Adipocyte (in vitro differentiated cells): ENCODE data around the gene SOX10.
"Not testable (repeated sequence)": the region's sequence is repeated elsewhere in the genome, so short reads cannot be mapped to it uniquely, and the experiment has no call there.

Source experiments
- DNase-seq: peaks from one replicate; pipeline ENCODE4 v3.0.0-alpha.2; 2015; ENCODE audit warnings: low read depth
- H3K27me3 ChIP-seq: replicated peaks from 2 replicates; pipeline ENCODE4 v1.7.0; 2013; ENCODE audit warnings: mild to moderate bottlenecking, low read length, moderate library complexity; ENCODE audit not compliant: control insufficient read depth, insufficient read depth
- H3K36me3 ChIP-seq: 2 replicates; pipeline ENCODE4 v1.7.0; 2013; ENCODE audit warnings: low read length, mild to moderate bottlenecking, moderate library complexity; ENCODE audit not compliant: control insufficient read depth, insufficient read depth, severe bottlenecking
- H3K4me1 ChIP-seq: 2 replicates; pipeline ENCODE4 v1.7.0; 2013; ENCODE audit warnings: mild to moderate bottlenecking, low read length, moderate library complexity; ENCODE audit not compliant: control insufficient read depth, insufficient read depth
- H3K4me3 ChIP-seq: 2 replicates; pipeline ENCODE4 v1.7.0; 2013; ENCODE audit warnings: mild to moderate bottlenecking, low read length, moderate library complexity
- H3K9ac ChIP-seq: 2 replicates; pipeline ENCODE4 v1.7.0; 2013; ENCODE audit warnings: mild to moderate bottlenecking, low read length, moderate library complexity
- H3K9me3 ChIP-seq: 2 replicates; pipeline ENCODE4 v1.7.0; 2013; ENCODE audit warnings: mild to moderate bottlenecking, low read length, moderate library complexity; ENCODE audit not compliant: control insufficient read depth

The SOX10 gene

GRCh38 chr22:37982151-37982785, 2.1 kb downstream of the SOX10 start:
- Histone ChIP-seq H3K36me3 (no peaks in the 10 kb centered on the region), H3K9me3 (no peaks in the 10 kb centered on the region), H3K4me3 (no peak overlapping the region), H3K27me3 (no peaks in the 10 kb centered on the region), H3K9ac (no peak overlapping the region), H3K4me1 (peaks cover 18% of the 10 kb centered on the region)
- DNase-seq: no peak

- H3K4me3 ChIP-seq: no peak overlapping the region
- DNase-seq: no peak
- H3K9me3 ChIP-seq: no peaks in the 10 kb centered on the region
- no peaks in the 10 kb centered on the region for H3K36me3 ChIP-seq
- no peak overlapping the region for H3K9ac ChIP-seq
- H3K27me3 ChIP-seq: no peaks in the 10 kb centered on the region
- H3K4me1 ChIP-seq: peaks cover 18% of the 10 kb centered on the region
Measured at GRCh38 chr22:37981282-37982011, 2.9 kb downstream of the SOX10 start.

DNA sequence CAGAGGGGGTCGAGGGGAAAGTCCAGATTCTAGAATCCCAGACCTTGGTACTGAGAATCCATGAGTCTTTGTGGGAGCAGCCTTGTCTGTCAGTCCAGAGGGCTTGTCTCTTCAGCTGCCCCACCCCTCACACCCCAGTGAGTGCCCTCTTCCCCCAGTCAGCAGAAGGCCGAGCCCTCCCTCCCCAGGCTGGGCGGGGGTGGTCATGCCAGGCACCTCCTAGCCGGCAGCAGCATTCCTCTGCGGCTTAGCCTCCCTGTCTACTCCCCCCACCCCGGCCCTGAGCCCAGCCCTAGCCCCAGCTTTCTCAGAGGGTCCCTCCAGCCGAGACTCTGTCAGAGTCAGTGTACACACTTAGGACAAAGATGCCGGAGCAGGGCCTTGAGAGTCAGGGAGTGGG, 4.6 kb downstream of the SOX10 start:
- Histone ChIP-seq H3K9ac (no peak overlapping the region), H3K4me1 (peaks cover 18% of the 10 kb centered on the region), H3K36me3 (no peaks in the 10 kb centered on the region), H3K27me3 (no peaks in the 10 kb centered on the region), H3K9me3 (no peaks in the 10 kb centered on the region), H3K4me3 (no peak overlapping the region)
- DNase-seq: no peak

GRCh38 chr22:37976547-37976946, 7.8 kb downstream of the SOX10 start:
- peaks cover 5% of the 10 kb centered on the region for H3K4me1 ChIP-seq
- H3K9ac ChIP-seq: no peak overlapping the region
- no peaks in the 10 kb centered on the region for H3K9me3 ChIP-seq
- no peak overlapping the region for H3K4me3 ChIP-seq
- H3K27me3 ChIP-seq: no peaks in the 10 kb centered on the region
- no peaks in the 10 kb centered on the region for H3K36me3 ChIP-seq
- DNase-seq: no peak

GRCh38 chr22:37976022-37976421, 8.3 kb downstream of the SOX10 start:
- not testable (repeated sequence) for H3K9ac ChIP-seq, H3K36me3 ChIP-seq, DNase-seq, H3K4me3 ChIP-seq, H3K27me3 ChIP-seq, H3K9me3 ChIP-seq, H3K4me1 ChIP-seq

DNA sequence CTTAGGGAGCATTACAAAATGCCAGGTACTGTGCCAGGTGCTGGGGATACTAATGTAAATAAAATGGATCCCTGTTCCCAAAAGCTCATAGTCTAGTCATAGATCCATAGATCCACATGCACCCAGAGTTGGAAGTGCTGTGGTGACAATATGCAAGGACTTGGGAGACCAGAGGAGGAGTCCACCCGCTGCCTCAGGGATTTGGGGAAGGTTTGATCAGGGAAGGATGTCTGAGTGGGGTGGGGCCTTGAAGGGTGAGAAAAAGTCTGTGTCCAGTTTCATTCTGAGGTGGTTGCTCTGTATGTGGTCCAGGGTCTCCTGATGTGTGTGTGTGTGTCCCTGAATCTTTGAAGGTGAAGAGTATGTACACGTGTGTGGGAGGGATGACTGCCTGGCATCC, 9.2 kb downstream of the SOX10 start:
- Histone ChIP-seq H3K4me3 (no peak overlapping the region), H3K36me3 (no peaks in the 10 kb centered on the region), H3K27me3 (no peaks in the 10 kb centered on the region), H3K4me1 (no peaks in the 10 kb centered on the region), H3K9me3 (no peaks in the 10 kb centered on the region), H3K9ac (no peak overlapping the region)
- DNase-seq: no peak

- DNase-seq: no peak
- Histone ChIP-seq H3K9me3 (no peaks in the 10 kb centered on the region), H3K27me3 (no peaks in the 10 kb centered on the region), H3K4me3 (no peak overlapping the region), H3K4me1 (no peaks in the 10 kb centered on the region), H3K9ac (no peak overlapping the region), H3K36me3 (peaks cover 3% of the 10 kb centered on the region)
Measured at GRCh38 chr22:37973271-37974170, 10.8 kb downstream of the SOX10 start.

GRCh38 chr22:37972527-37972926, 11.8 kb downstream of the SOX10 start:
- H3K4me3 ChIP-seq: no peak overlapping the region
- no peaks in the 10 kb centered on the region for H3K27me3 ChIP-seq
- H3K4me1 ChIP-seq: no peaks in the 10 kb centered on the region
- H3K36me3 ChIP-seq: peaks cover 13% of the 10 kb centered on the region
- DNase-seq: no peak
- H3K9me3 ChIP-seq: no peaks in the 10 kb centered on the region
- no peak overlapping the region for H3K9ac ChIP-seq

DNA sequence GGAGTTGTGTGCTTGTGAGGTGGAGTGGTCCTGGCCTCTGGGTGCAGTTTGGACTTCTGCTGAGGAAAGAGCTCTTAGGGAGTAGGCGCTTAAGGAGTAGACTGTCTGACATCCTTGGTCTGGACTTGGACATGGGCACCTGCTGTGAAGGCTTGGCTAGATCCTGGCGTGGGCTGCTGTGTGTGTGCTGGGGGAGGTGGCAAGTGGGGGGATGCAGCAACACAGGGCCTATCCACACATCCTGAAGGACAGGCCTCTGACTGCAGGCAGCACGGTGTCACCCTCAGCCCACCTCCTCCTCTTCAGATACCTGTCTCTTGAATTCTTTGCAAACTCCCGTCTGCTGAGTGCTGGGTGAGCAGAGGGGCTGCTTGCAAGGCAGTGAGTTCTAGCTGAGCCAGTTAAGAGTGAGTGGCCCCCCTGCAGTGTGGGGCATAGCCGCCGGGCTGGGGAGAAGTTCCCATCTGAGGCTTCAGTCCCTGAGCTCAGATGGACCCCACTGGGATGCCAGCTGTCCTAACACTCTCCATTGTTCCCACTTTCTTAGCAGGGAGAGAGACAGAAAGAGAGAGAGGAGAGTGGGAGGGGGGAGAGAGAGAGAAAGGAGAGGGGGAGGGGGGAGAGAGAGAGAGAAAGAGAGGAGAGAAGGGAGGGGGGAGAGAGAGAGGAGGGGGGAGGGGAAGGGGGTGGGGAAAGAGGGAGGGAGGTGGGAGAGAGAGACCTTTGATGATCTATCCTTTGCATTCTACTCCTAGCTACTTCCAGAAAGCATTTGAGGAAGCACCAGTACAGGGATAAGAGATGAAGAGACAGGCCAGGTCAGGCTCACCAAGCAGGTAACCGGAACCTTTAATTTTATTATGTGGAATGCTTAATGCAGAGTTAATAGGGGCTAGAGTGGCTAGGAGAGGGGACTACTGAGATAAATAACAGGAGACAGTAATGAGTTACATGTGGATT, 12.6 kb downstream of the SOX10 start:
- H3K4me3 ChIP-seq: no peak overlapping the region
- H3K9me3 ChIP-seq: no peaks in the 10 kb centered on the region
- H3K36me3 ChIP-seq: peaks cover 21% of the 10 kb centered on the region
- no peak for DNase-seq
- no peak overlapping the region for H3K9ac ChIP-seq
- H3K4me1 ChIP-seq: no peaks in the 10 kb centered on the region
- H3K27me3 ChIP-seq: no peaks in the 10 kb centered on the region

DNA sequence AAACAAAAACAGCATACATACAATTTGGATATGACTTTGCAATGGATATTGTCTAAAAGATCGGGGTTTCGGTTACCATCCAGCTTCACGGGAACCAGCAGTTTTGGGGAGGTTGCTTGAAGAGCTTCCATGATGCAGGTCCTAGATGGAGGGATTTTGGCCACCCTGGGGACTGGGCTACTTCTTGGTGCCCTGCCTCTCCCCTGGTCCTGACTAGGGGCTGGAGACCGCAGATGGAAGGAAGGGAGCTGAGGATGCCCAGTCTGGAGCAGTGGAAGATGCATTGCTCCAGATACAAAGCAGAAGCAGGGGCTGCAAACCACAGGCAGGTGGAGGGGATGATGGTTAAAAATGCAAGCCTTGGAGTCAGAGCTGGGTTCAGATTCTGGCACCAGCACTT, 13.5 kb downstream of the SOX10 start:
- Histone ChIP-seq H3K4me1 (peaks cover 4% of the 10 kb centered on the region), H3K36me3 (peaks cover 26% of the 10 kb centered on the region), H3K9me3 (no peaks in the 10 kb centered on the region), H3K9ac (no peak overlapping the region), H3K4me3 (no peak overlapping the region), H3K27me3 (no peaks in the 10 kb centered on the region)
- no peak for DNase-seq
